ENCODE results near the gene SLC6A8. TPM values are rescaled to one million over a fixed set of nuclear protein-coding genes. Genes with fewer than 3 reads are reported as not detected.

The SLC6A8 gene
- total RNA-seq, 2 donors from 2014 or later = 71.3 to 76.6 TPM

- TF ChIP-seq CTCF (IDR thresholded peaks at IDR 0.05) = no peak
- no peak for DNase-seq (ENCODE audit: low spot score)
These were observed 47.5 kb downstream of the SLC6A8 start for GRCh38 chrX:153735274-153735673.

GRCh38 chrX:153736071-153736820 is 48.5 kb downstream of the SLC6A8 start:
- Histone ChIP-seq H3K4me1 (no peaks in the 10 kb centered on the region), H3K27ac (no peak overlapping the region), H3K4me3 (no peak overlapping the region), H3K27me3 (no peaks in the 10 kb centered on the region), H3K36me3 (no peaks in the 10 kb centered on the region), H3K9me3 (peaks cover 0 to 10% of the 10 kb centered on the region in 2 donors)
- no peak for DNase-seq (ENCODE audit: low spot score)
- no peak for TF ChIP-seq CTCF (IDR thresholded peaks at IDR 0.05)

More at GRCh38 chrX:153735274-153735673, 47.5 kb downstream of the SLC6A8 start:
- Histone ChIP-seq H3K4me3 (no peak overlapping the region), H3K9me3 (peaks cover 0 to 15% of the 10 kb centered on the region in 2 donors), H3K4me1 (no peaks in the 10 kb centered on the region), H3K36me3 (no peaks in the 10 kb centered on the region), H3K27ac (no peak overlapping the region), H3K27me3 (no peaks in the 10 kb centered on the region)

- peaks cover 0 to 3% of the 10 kb centered on the region in 2 donors for H3K9me3 ChIP-seq
- no peak for TF ChIP-seq CTCF (IDR thresholded peaks at IDR 0.05)
- no peak for DNase-seq (ENCODE audit: low spot score)
- H3K27me3 ChIP-seq = no peaks in the 10 kb centered on the region
- H3K27ac ChIP-seq = no peak overlapping the region
- no peak overlapping the region for H3K4me3 ChIP-seq
- H3K4me1 ChIP-seq = no peaks in the 10 kb centered on the region
- H3K36me3 ChIP-seq = no peaks in the 10 kb centered on the region
These were observed 49.2 kb downstream of the SLC6A8 start for GRCh38 chrX:153736871-153737441.

- no peak for DNase-seq (ENCODE audit: low spot score)
- Histone ChIP-seq H3K36me3 (no peaks in the 10 kb centered on the region), H3K9me3 (no peaks in the 10 kb centered on the region), H3K4me3 (no peak overlapping the region), H3K27ac (no peak overlapping the region), H3K4me1 (no peaks in the 10 kb centered on the region), H3K27me3 (no peaks in the 10 kb centered on the region)
- no peak for TF ChIP-seq CTCF (IDR thresholded peaks at IDR 0.05)
These were observed 50.4 kb downstream of the SLC6A8 start for GRCh38 chrX:153738056-153738605.

- Histone ChIP-seq H3K9me3 (no peaks in the 10 kb centered on the region), H3K27me3 (no peaks in the 10 kb centered on the region), H3K4me3 (no peak overlapping the region), H3K36me3 (no peaks in the 10 kb centered on the region), H3K4me1 (peaks cover 0 to 7% of the 10 kb centered on the region in 2 donors), H3K27ac (no peak overlapping the region)
- no peak for DNase-seq (ENCODE audit: low spot score)
- no peak for TF ChIP-seq CTCF (IDR thresholded peaks at IDR 0.05)
These were observed 52.2 kb downstream of the SLC6A8 start for GRCh38 chrX:153739754-153740486.

All from right atrium auricular region (tissue), 2 donors.